Left lobe of liver (tissue), 1 donor: ENCODE measurements around the gene CD9. TPM values are rescaled to one million over a fixed set of nuclear protein-coding genes. Genes with fewer than 3 reads are reported as not detected.

Experiments used
- total RNA-seq: library from RNA; stranded (reverse); gene quantifications from one replicate; pipeline ENCODE4 v1.2.1, GENCODE V29; 2021
- donor health status: DM: no; HTN: yes; CAD: no.

Gene CD9
- total RNA-seq, 1 donor from 2014 or later = 21.2 TPM

Other genes starting within 250 kb of the CD9 start
- 6.4 TPM for gene VWF, start 75.7 kb upstream of the CD9 start, total RNA-seq
- 5.0 TPM for gene PLEKHG6, start 110.3 kb downstream of the CD9 start, total RNA-seq
- gene TNFRSF1A, start 141.7 kb downstream of the CD9 start, total RNA-seq = 76.0 TPM
- gene SCNN1A, start 175.2 kb downstream of the CD9 start, total RNA-seq = 6.8 TPM
- gene LTBR, start 183.8 kb downstream of the CD9 start, total RNA-seq = 106 TPM
- 0.58 TPM for gene CD27, start 244.6 kb downstream of the CD9 start, total RNA-seq